ENCODE measurements around the gene KLHDC8A.
"Not testable (repeated sequence)": the region's sequence is repeated elsewhere in the genome, so short reads cannot be mapped to it uniquely, and the experiment has no call there.

KLHDC8A gene

GRCh38 chr1:205298191-205298994 lies 58.3 kb downstream of the KLHDC8A start:
- no peaks in the 10 kb centered on the region for H3K9me3 Mint-ChIP-seq
- peaks cover 91% of the 10 kb centered on the region for H3K4me1 Mint-ChIP-seq
- no peak for TF ChIP-seq CTCF (IDR thresholded peaks at IDR 0.05)
- peak overlapping the region; percentile 83 for H3K27ac Mint-ChIP-seq
- peak; percentile 70 for DNase-seq
- H3K27me3 Mint-ChIP-seq (ENCODE audit: low read depth, poor library complexity) = peaks cover 4% of the 10 kb centered on the region
- peaks cover 5% of the 10 kb centered on the region for H3K36me3 Mint-ChIP-seq (ENCODE audit: low read depth)
- H3K4me3 Mint-ChIP-seq = peak overlapping the region; percentile 13

- H3K27ac Mint-ChIP-seq = peak overlapping the region; percentile 83
- not testable (repeated sequence) for H3K36me3 Mint-ChIP-seq (ENCODE audit: low read depth); DNase-seq; H3K27me3 Mint-ChIP-seq (ENCODE audit: low read depth, poor library complexity); H3K9me3 Mint-ChIP-seq
- peak overlapping the region; percentile 18 for H3K4me3 Mint-ChIP-seq
- H3K4me1 Mint-ChIP-seq = peaks cover 99% of the 10 kb centered on the region
Observed at GRCh38 chr1:205297546-205298177, 59.1 kb downstream of the KLHDC8A start.

GRCh38 chr1:205296154-205296553 lies 60.6 kb downstream of the KLHDC8A start:
- Mint-ChIP-seq H3K4me1 (peaks cover 94% of the 10 kb centered on the region), H3K27me3 (ENCODE audit: low read depth, poor library complexity) (peaks cover 4% of the 10 kb centered on the region), H3K27ac (peak overlapping the region; percentile 99), H3K9me3 (no peaks in the 10 kb centered on the region), H3K4me3 (no peak overlapping the region), H3K36me3 (ENCODE audit: low read depth) (no peaks in the 10 kb centered on the region)
- TF ChIP-seq CTCF (IDR thresholded peaks at IDR 0.05) = no peak
- no peak for DNase-seq

GRCh38 chr1:205294934-205295333 lies 61.8 kb downstream of the KLHDC8A start:
- Mint-ChIP-seq H3K36me3 (ENCODE audit: low read depth) (no peaks in the 10 kb centered on the region), H3K27ac (peak overlapping the region; percentile 99), H3K27me3 (ENCODE audit: low read depth, poor library complexity) (peaks cover 4% of the 10 kb centered on the region), H3K4me1 (peaks cover 82% of the 10 kb centered on the region), H3K9me3 (no peaks in the 10 kb centered on the region), H3K4me3 (peak overlapping the region; percentile 66)
- no peak for DNase-seq
- TF ChIP-seq CTCF (IDR thresholded peaks at IDR 0.05) = no peak

DNA sequence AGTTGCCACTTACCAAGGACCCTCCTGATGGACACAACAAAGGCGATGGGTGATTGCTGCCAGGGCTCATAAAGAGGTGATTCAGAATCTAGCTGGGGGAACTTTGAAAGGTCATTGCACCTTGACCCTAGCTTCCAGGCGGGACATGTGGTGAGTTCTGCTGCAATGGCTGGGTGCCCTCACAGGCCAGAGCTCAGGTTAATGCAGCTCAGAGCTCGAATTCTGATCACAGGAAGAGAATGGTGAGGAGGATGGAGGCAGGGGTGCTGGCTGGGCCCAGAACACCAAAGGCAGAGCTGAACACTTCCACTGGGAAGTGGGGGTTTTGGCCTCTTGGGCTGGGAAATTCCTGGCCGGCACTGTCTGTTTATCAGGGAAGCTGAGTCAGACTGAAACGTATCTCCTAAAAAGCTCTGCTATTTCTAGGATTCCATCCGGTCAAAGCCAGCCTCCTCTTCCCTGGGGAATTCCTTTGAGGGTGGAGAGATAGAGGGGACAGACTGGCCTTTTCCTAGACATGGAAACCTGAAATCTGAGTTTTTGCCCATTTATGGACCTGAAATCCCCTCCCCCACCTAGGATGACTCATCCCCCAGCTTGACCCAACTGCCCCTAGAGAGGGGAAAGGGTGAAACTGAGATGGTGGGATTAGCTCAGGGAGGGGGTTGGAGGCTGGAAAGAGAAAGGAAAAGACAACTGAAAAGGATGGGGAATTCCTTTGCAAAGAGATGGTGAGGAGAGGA lies 62.4 kb downstream of the KLHDC8A start:
- DNase-seq = peak; percentile 39
- Mint-ChIP-seq H3K9me3 (no peaks in the 10 kb centered on the region), H3K27ac (peak overlapping the region; percentile 99), H3K27me3 (ENCODE audit: low read depth, poor library complexity) (peaks cover 4% of the 10 kb centered on the region), H3K36me3 (ENCODE audit: low read depth) (no peaks in the 10 kb centered on the region), H3K4me3 (peak overlapping the region; percentile 66), H3K4me1 (peaks cover 79% of the 10 kb centered on the region)
- TF ChIP-seq CTCF (IDR thresholded peaks at IDR 0.05) = no peak

Data from nephron progenitor cell (in vitro differentiated cells).